Islet of Langerhans (tissue), 1 donor: ENCODE data around the gene FLT3LG.

ENCODE experiments used
- FAIRE-seq: peaks from one replicate; lab custom pipeline; 2011; peaks lifted over from hg19 to GRCh38; lab: Jason Lieb, UNC

The FLT3LG gene

GRCh38 chr19:49473868-49474541, at the start of gene FLT3LG:
FLT3LG (plus strand) TSS chr19:49474215; CDS start chr19:49474640, 425 bp downstream.
- FAIRE-seq = no peak

- FAIRE-seq = no peak
Measured at GRCh38 chr19:49425178-49425577, 48.8 kb upstream of the FLT3LG start, which contains the start of gene GFY. GFY (plus strand) TSS chr19:49425388; CDS start chr19:49426431, 1,043 bp downstream.

GRCh38 chr19:49425922-49426592, 48.0 kb upstream of the FLT3LG start:
- no peak for FAIRE-seq

- FAIRE-seq = no peak
Measured at GRCh38 chr19:49427339-49427738, 46.7 kb upstream of the FLT3LG start.

- FAIRE-seq = no peak
Measured at GRCh38 chr19:49427855-49428546, 46.0 kb upstream of the FLT3LG start.

- no peak for FAIRE-seq
Measured at GRCh38 chr19:49428547-49429451, 45.2 kb upstream of the FLT3LG start.

GRCh38 chr19:49430172-49430677, 43.8 kb upstream of the FLT3LG start:
- FAIRE-seq = no peak

GRCh38 chr19:49430678-49431329, 43.2 kb upstream of the FLT3LG start:
- no peak for FAIRE-seq

GRCh38 chr19:49431330-49431749, 42.7 kb upstream of the FLT3LG start:
- no peak for FAIRE-seq

GRCh38 chr19:49432141-49433073, 41.6 kb upstream of the FLT3LG start:
- no peak for FAIRE-seq

GRCh38 chr19:49433240-49433901, 40.6 kb upstream of the FLT3LG start:
- no peak for FAIRE-seq

- FAIRE-seq = no peak
Measured at GRCh38 chr19:49434907-49435583, 39.0 kb upstream of the FLT3LG start.

GRCh38 chr19:49435670-49436069, 38.3 kb upstream of the FLT3LG start:
- no peak for FAIRE-seq

GRCh38 chr19:49436381-49437017, 37.5 kb upstream of the FLT3LG start:
- FAIRE-seq = no peak

GRCh38 chr19:49437231-49437630, 36.8 kb upstream of the FLT3LG start:
- FAIRE-seq = no peak

GRCh38 chr19:49438261-49438660, 35.8 kb upstream of the FLT3LG start:
- no peak for FAIRE-seq

- FAIRE-seq = no peak
Measured at GRCh38 chr19:49439836-49440235, 34.2 kb upstream of the FLT3LG start.

- FAIRE-seq = no peak
Measured at GRCh38 chr19:49440439-49441209, 33.4 kb upstream of the FLT3LG start.
